Caco-2 (cell line): Measurements from ENCODE around the gene BASP1. TPM values are rescaled to one million over a fixed set of nuclear protein-coding genes. Genes with fewer than 3 reads are reported as not detected.

Experiments used
- BruUV-seq: library from RNA; stranded (reverse); fragments of 400-500 nt; replicated peaks from 2 replicates; lab custom pipeline; 2021; lab: Mats Ljungman, UMichigan
- CTCF ChIA-PET: fragments of 300-600 bp; sonication (Branson Sonifier 250); formaldehyde crosslinking; loops from one replicate; lab custom pipeline; 2022; ENCODE audit warnings: antibody characterized with exemption; lab: Charles Lee
- POLR2A ChIA-PET: fragments of 300-600 bp; sonication (Branson Sonifier 250); formaldehyde crosslinking; loops from one replicate; lab custom pipeline; 2022; ENCODE audit warnings: antibody characterized with exemption; lab: Charles Lee
- DNase-seq, 2 experiments: peaks; one replicate each; pipeline versions ENCODE4 v3.0.0 to v3.0.0-alpha.2; 2020 to 2022
- H3K27me3 ChIP-seq: replicated peaks from 2 replicates; pipeline ENCODE4 v1.6.0; 2011; ENCODE audit warnings: low read length; ENCODE audit not compliant: control insufficient read depth, insufficient read depth
- H3K36me3 ChIP-seq: 2 replicates; pipeline ENCODE4 v1.5.1; 2011; ENCODE audit warnings: low read length; ENCODE audit not compliant: control insufficient read depth, insufficient read depth
- H3K4me1 ChIP-seq: fragments of 250-450 bp; sonication (Bioruptor Pico); 2 replicates; pipeline ENCODE4 v1.5.1; 2020; ENCODE audit warnings: mild to moderate bottlenecking
- H3K4me3 ChIP-seq: 2 replicates; pipeline ENCODE4 v1.5.1; 2011; ENCODE audit warnings: low read depth, mild to moderate bottlenecking, control low read depth, low read length
- H3K9me3 ChIP-seq: fragments of 250-450 bp; sonication (Bioruptor Pico); 2 replicates; pipeline ENCODE4 v1.5.1; 2020; ENCODE audit warnings: mild to moderate bottlenecking, moderate library complexity
- H3K27ac Mint-ChIP-seq: one replicate; pipeline ENCODE4 v1.8.0; 2022; ENCODE audit warnings: mixed read lengths; ENCODE audit not compliant: unreplicated experiment
- H3K27me3 Mint-ChIP-seq: one replicate; pipeline ENCODE4 v1.8.0; 2022; ENCODE audit warnings: mixed read lengths; ENCODE audit not compliant: insufficient read depth, unreplicated experiment
- H3K36me3 Mint-ChIP-seq: one replicate; pipeline ENCODE4 v1.8.0; 2022; ENCODE audit warnings: mild to moderate bottlenecking, mixed read lengths; ENCODE audit not compliant: insufficient read depth, unreplicated experiment
- H3K4me1 Mint-ChIP-seq: one replicate; pipeline ENCODE4 v1.8.0; 2022; ENCODE audit warnings: low read depth, mixed read lengths; ENCODE audit not compliant: unreplicated experiment
- H3K4me3 Mint-ChIP-seq: one replicate; pipeline ENCODE4 v1.8.0; 2022; ENCODE audit warnings: mild to moderate bottlenecking, moderate library complexity, mixed read lengths; ENCODE audit not compliant: unreplicated experiment
- H3K9me3 Mint-ChIP-seq: one replicate; pipeline ENCODE4 v1.8.0; 2022; ENCODE audit warnings: mixed read lengths; ENCODE audit not compliant: unreplicated experiment
- intact Hi-C: fragments of 100-400 bp; cut with micrococcal nuclease; formaldehyde crosslinking; loops from one replicate; pipeline ENCODE4 v1.10.0; 2022; ENCODE audit not compliant: unreplicated experiment
- total RNA-seq: library from RNA; stranded (reverse); gene quantifications from 2 replicates; pipeline ENCODE4 v1.2.3, GENCODE V29; 2022
- TF ChIP-seq, protein P1 (sequence below), 2 experiments: fragments of 200-600 bp in 1 of 2; IDR thresholded peaks; 1 replicate in 1 of 2; 2 replicates in 1 of 2; pipeline versions ENCODE4 v1.5.1 to v1.8.0; 2011 to 2022; ENCODE audit warnings: antibody characterized with exemption in 1 of 2, control low read depth in 1 of 2, inconsistent platforms in 1 of 2, low read depth in 1 of 2, low read length in 1 of 2, mild to moderate bottlenecking in 1 of 2, moderate library complexity in 1 of 2; ENCODE audit not compliant: insufficient read depth in 1 of 2, severe bottlenecking in 1 of 2, unreplicated experiment in 1 of 2

Gene BASP1
- total RNA-seq, 1 experiment from 2014 or later = 78.1 TPM

DNA sequence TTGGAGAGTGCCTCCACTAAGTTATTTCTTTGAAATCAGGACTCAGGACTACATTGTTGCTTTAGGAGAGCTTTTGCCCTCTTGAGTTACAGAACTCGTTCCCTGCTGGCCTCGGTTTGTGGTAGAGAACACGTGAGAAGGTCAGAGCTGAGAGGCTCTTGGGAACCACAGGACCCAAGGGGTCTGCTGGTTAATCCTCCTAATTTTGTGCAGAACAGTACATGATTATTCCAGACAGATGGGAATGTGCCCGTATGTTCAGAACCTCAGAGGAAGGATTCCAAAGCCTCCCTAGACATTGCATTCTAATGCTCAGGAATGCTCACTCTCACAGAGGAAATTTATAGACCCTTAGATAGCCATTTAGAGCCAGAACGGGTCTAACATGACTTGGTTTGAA, 25.2 kb upstream of the BASP1 start:
- ChIA-PET POLR2A (no interaction called here), CTCF (interaction anchor here (0.6 kb wide), 1 partner anchor 76 kb away, joined by 4 read pairs; no protein-coding TSS in a partner anchor)
- peaks cover 3% of the 10 kb centered on the region; the same call in 1 of the 2 replicates for H3K9me3 ChIP-seq
- Mint-ChIP-seq H3K27me3 (no peaks in the 10 kb centered on the region), H3K36me3 (no peaks in the 10 kb centered on the region), H3K9me3 (peaks cover 11% of the 10 kb centered on the region), H3K4me1 (peaks cover 25% of the 10 kb centered on the region), H3K4me3 (no peak overlapping the region), H3K27ac (no peak overlapping the region)
- H3K4me1 ChIP-seq = peaks cover 21% of the 10 kb centered on the region
- H3K36me3 ChIP-seq = no peaks in the 10 kb centered on the region
- BruUV-seq = no TSS peak
- intact Hi-C loops = loop anchor here (5.0 kb wide), 2 partner anchors 115 to 450 kb away; no protein-coding TSS in a partner anchor
- H3K27me3 ChIP-seq = no peaks in the 10 kb centered on the region
- no peak overlapping the region for H3K4me3 ChIP-seq
- DNase-seq = no peak
- TF ChIP-seq, protein P1, sequence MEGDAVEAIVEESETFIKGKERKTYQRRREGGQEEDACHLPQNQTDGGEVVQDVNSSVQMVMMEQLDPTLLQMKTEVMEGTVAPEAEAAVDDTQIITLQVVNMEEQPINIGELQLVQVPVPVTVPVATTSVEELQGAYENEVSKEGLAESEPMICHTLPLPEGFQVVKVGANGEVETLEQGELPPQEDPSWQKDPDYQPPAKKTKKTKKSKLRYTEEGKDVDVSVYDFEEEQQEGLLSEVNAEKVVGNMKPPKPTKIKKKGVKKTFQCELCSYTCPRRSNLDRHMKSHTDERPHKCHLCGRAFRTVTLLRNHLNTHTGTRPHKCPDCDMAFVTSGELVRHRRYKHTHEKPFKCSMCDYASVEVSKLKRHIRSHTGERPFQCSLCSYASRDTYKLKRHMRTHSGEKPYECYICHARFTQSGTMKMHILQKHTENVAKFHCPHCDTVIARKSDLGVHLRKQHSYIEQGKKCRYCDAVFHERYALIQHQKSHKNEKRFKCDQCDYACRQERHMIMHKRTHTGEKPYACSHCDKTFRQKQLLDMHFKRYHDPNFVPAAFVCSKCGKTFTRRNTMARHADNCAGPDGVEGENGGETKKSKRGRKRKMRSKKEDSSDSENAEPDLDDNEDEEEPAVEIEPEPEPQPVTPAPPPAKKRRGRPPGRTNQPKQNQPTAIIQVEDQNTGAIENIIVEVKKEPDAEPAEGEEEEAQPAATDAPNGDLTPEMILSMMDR (IDR thresholded peaks at IDR 0.05; ENCODE audit: insufficient read depth in 1 of 2, low read depth in 1 of 2, low read length in 1 of 2, severe bottlenecking in 1 of 2, unreplicated experiment in 1 of 2) = no peak

DNA sequence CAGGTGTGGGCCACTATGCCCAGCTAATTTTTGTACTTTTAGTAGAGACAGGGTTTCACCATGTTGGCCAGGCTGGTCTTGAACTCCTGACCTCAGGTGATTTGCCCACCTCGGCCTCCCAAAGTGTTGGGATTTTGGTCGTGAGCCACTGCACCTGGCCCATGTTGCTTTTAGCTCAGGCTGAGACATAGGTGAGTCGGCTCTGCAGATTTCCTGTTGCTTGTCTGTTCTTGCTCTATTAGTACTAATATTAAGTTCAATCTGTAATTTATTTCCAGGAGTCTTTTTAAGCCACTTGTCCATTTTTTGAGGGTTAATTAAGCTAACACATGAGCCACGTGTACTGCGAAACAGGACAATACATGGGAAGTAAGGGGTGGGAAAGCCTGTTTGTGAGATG, 21.4 kb upstream of the BASP1 start:
- Mint-ChIP-seq H3K9me3 (peaks cover 28% of the 10 kb centered on the region), H3K4me3 (no peak overlapping the region), H3K4me1 (peaks cover under 1% of the 10 kb centered on the region), H3K27ac (no peak overlapping the region), H3K27me3 (no peaks in the 10 kb centered on the region), H3K36me3 (no peaks in the 10 kb centered on the region)
- Histone ChIP-seq H3K9me3 (peaks cover 11% of the 10 kb centered on the region; the same call in 1 of the 2 replicates), H3K4me3 (no peak overlapping the region), H3K36me3 (no peaks in the 10 kb centered on the region), H3K4me1 (peaks cover 5% of the 10 kb centered on the region; the same call in 1 of the 2 replicates), H3K27me3 (no peaks in the 10 kb centered on the region)
- no TSS peak for BruUV-seq
- DNase-seq = no peak
- POLR2A ChIA-PET = no interaction called here
- TF ChIP-seq, protein P1 (IDR thresholded peaks at IDR 0.05; ENCODE audit: insufficient read depth in 1 of 2, low read depth in 1 of 2, low read length in 1 of 2, severe bottlenecking in 1 of 2, unreplicated experiment in 1 of 2) = no peak
- intact Hi-C loops = no loop called here
- CTCF ChIA-PET = no interaction called here

DNA sequence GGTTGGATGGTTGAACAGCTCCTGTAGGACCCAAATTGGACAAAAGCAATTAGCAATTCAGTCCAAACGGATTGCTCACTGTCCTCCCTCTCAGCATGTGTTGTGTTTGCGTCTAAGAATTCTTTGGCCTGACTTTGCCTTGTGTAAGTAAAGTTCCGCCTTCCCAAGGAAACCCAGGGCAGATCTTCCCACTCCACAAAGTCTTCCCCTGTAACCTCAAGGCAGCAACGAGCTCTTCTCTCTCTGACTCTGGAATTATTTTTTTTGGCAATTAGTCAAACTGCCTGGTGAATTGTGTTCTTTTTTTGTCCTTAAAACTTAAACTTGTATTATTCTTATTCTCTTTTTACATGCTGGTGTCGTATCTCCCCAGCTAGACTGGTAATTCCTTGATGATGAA, 20.7 kb upstream of the BASP1 start:
- no peaks in the 10 kb centered on the region for H3K4me1 ChIP-seq
- DNase-seq = no peak
- H3K9me3 Mint-ChIP-seq = peaks cover 28% of the 10 kb centered on the region
- CTCF ChIA-PET = no interaction called here
- BruUV-seq = no TSS peak
- no peaks in the 10 kb centered on the region for H3K4me1 Mint-ChIP-seq
- H3K4me3 Mint-ChIP-seq = no peak overlapping the region
- H3K36me3 ChIP-seq = no peaks in the 10 kb centered on the region
- TF ChIP-seq, protein P1 (IDR thresholded peaks at IDR 0.05; ENCODE audit: insufficient read depth in 1 of 2, low read depth in 1 of 2, low read length in 1 of 2, severe bottlenecking in 1 of 2, unreplicated experiment in 1 of 2) = no peak
- H3K36me3 Mint-ChIP-seq = no peaks in the 10 kb centered on the region
- intact Hi-C loops = no loop called here
- H3K27me3 ChIP-seq = no peaks in the 10 kb centered on the region
- no peak overlapping the region for H3K27ac Mint-ChIP-seq
- H3K9me3 ChIP-seq = peaks cover 11% of the 10 kb centered on the region; the same call in 1 of the 2 replicates
- POLR2A ChIA-PET = no interaction called here
- no peak overlapping the region for H3K4me3 ChIP-seq
- no peaks in the 10 kb centered on the region for H3K27me3 Mint-ChIP-seq
